Endothelial cell of umbilical vein (primary cell): ENCODE data around the gene GTSF1L.

Experiments
- CTCF ChIP-seq, 2 donors: IDR thresholded peaks; 1 replicate in 1 of 2; 2 replicates in 1 of 2; pipeline ENCODE4 v1.5.1; 2011; ENCODE audit warnings: low read length in 2 of 2, mild to moderate bottlenecking in 2 of 2, moderate library complexity in 2 of 2, control low read depth in 1 of 2, inconsistent platforms in 1 of 2, low read depth in 1 of 2; ENCODE audit not compliant: insufficient read depth in 1 of 2; ENCODE audit errors: extremely low read depth in 1 of 2
- EZH2 ChIP-seq: IDR thresholded peaks from 2 replicates; pipeline ENCODE4 v1.6.1; 2012; ENCODE audit warnings: borderline replicate concordance, low read depth, mild to moderate bottlenecking, moderate library complexity, low read length, inconsistent platforms; ENCODE audit not compliant: severe bottlenecking
- FOS ChIP-seq: IDR thresholded peaks from 2 replicates; pipeline ENCODE4 v1.6.1; 2011; ENCODE audit warnings: mild to moderate bottlenecking, low read length, moderate library complexity, borderline replicate concordance; ENCODE audit not compliant: insufficient read depth
- GATA2 ChIP-seq: IDR thresholded peaks from 2 replicates; pipeline ENCODE4 v1.7.0; 2011; ENCODE audit warnings: low read depth, mild to moderate bottlenecking, moderate library complexity, mixed read lengths, low read length; ENCODE audit not compliant: insufficient read length, insufficient read depth
- MAX ChIP-seq: IDR thresholded peaks from 2 replicates; pipeline ENCODE4 v1.6.1; 2011; ENCODE audit not compliant: insufficient read depth, insufficient read length
- MYC ChIP-seq: IDR thresholded peaks from one replicate; pipeline ENCODE4 v1.6.1; 2011; ENCODE audit warnings: mild to moderate bottlenecking, low read depth, low read length
- POLR2A ChIP-seq: IDR thresholded peaks from 2 replicates; pipeline ENCODE4 v1.6.1; 2012; ENCODE audit warnings: low read depth, mild to moderate bottlenecking, control low read depth, low read length
- POLR2AphosphoS5 ChIP-seq: IDR thresholded peaks from 2 replicates; pipeline ENCODE4 v1.6.1; 2012; ENCODE audit warnings: low read depth, mild to moderate bottlenecking, control low read depth, low read length, moderate library complexity; ENCODE audit not compliant: insufficient read depth

DNA sequence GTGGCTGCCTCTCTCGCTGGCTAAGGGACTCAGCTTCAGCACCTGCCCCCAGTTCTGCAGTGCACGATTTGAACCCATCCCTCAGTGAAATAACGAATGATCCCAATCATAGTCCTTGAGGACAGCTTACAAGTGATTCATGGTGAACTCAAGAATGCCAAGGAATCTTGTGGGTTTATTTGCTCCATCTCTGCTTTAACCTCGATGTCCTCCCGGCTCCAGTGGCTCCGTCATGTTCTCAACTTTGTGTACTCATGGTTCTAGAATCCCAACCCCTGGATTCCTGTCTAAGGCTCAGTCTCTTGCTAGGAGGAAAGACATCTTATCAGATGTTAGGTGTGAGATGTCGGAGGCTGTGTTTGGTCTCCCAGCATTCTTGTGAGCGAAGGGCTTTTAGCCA lies 29.0 kb upstream of the GTSF1L start:
- TF ChIP-seq EZH2 (no peak), CTCF (IDR thresholded peaks at IDR 0.05; ENCODE audit: extremely low read depth in 1 of 2, insufficient read depth in 1 of 2, low read depth in 1 of 2, low read length in 2 of 2) (no peak), GATA2 (no peak), POLR2A (no peak), POLR2AphosphoS5 (no peak), MAX (no peak), MYC (no peak), FOS (no peak)
